Liver (tissue), 9 donors: ENCODE results near the gene SH2D7. TPM values are rescaled to one million over a fixed set of nuclear protein-coding genes. Genes with fewer than 3 reads are reported as not detected.

Source experiments
- DNase-seq: peaks from one replicate; pipeline ENCODE4 v3.0.0-alpha.2; 2017; ENCODE audit warnings: low spot score
- H3K27ac ChIP-seq, 2 donors: one replicate each; pipeline ENCODE4 v1.7.0; 2013; ENCODE audit warnings: inconsistent platforms in 2 of 2, low read length in 2 of 2, control low read depth in 1 of 2, low read depth in 1 of 2, mild to moderate bottlenecking in 1 of 2
- H3K27me3 ChIP-seq, 4 donors: one replicate each; pipeline versions ENCODE4 v1.6.1 to v1.7.0; 2013; ENCODE audit warnings: low read length in 3 of 4, inconsistent platforms in 1 of 4, mild to moderate bottlenecking in 1 of 4, moderate library complexity in 1 of 4; ENCODE audit not compliant: control insufficient read depth in 4 of 4, insufficient read depth in 4 of 4
- H3K36me3 ChIP-seq, 4 donors: one replicate each; pipeline versions ENCODE4 v1.6.1 to v1.7.0; 2013; ENCODE audit warnings: low read length in 3 of 4, mild to moderate bottlenecking in 3 of 4, low read depth in 1 of 4, moderate library complexity in 1 of 4; ENCODE audit not compliant: control insufficient read depth in 4 of 4, insufficient read depth in 3 of 4
- H3K4me1 ChIP-seq, 4 donors: one replicate each; pipeline versions ENCODE4 v1.6.1 to v1.7.0; 2013; ENCODE audit warnings: low read length in 3 of 4, mild to moderate bottlenecking in 3 of 4, moderate library complexity in 1 of 4; ENCODE audit not compliant: control insufficient read depth in 4 of 4, insufficient read depth in 4 of 4
- H3K4me3 ChIP-seq, 3 donors: one replicate each; pipeline versions ENCODE4 v1.6.1 to v1.7.0; 2013; ENCODE audit warnings: low read length in 3 of 3, control low read depth in 1 of 3, low read depth in 1 of 3, mild to moderate bottlenecking in 1 of 3
- H3K9ac ChIP-seq, 2 donors: one replicate each; pipeline ENCODE4 v1.7.0; 2013; ENCODE audit warnings: low read length in 2 of 2, mild to moderate bottlenecking in 2 of 2, moderate library complexity in 2 of 2, control low read depth in 1 of 2, low read depth in 1 of 2
- H3K9me3 ChIP-seq, 4 donors: one replicate each; pipeline versions ENCODE4 v1.6.1 to v1.7.0; 2013; ENCODE audit warnings: low read length in 3 of 4; ENCODE audit not compliant: control insufficient read depth in 4 of 4
- ATF3 ChIP-seq: IDR thresholded peaks from 2 replicates; pipeline ENCODE4 v1.6.1; 2016; ENCODE audit warnings: antibody characterized with exemption
- CTCF ChIP-seq: fragments of 150-350 bp; IDR thresholded peaks from 2 replicates; pipeline ENCODE4 v1.5.1; 2017; ENCODE audit warnings: improper control_type of control experiment, low read depth, low read length; ENCODE audit not compliant: missing input control
- EGR1 ChIP-seq, 2 donors: IDR thresholded peaks; 2 replicates each; pipeline ENCODE4 v1.6.1; 2016 to 2018; ENCODE audit warnings: antibody characterized with exemption in 2 of 2, low read depth in 2 of 2
- FOXA1 ChIP-seq: IDR thresholded peaks from 2 replicates; pipeline ENCODE4 v1.6.1; 2016; ENCODE audit warnings: antibody characterized with exemption
- FOXA2 ChIP-seq: IDR thresholded peaks from 2 replicates; pipeline ENCODE4 v1.6.1; 2016; ENCODE audit warnings: antibody characterized with exemption
- GABPA ChIP-seq, 2 donors: IDR thresholded peaks in 1 of 2; conservative IDR thresholded peaks in 1 of 2; 2 replicates each; pipeline ENCODE4 v1.6.1; 2016; ENCODE audit warnings: antibody characterized with exemption in 2 of 2, mild to moderate bottlenecking in 1 of 2, moderate library complexity in 1 of 2
- HNF4A ChIP-seq, 2 donors: conservative IDR thresholded peaks; 2 replicates each; pipeline ENCODE4 v1.6.1; 2016; ENCODE audit warnings: antibody characterized with exemption in 2 of 2, mild to moderate bottlenecking in 2 of 2
- HNF4G ChIP-seq: IDR thresholded peaks from 2 replicates; pipeline ENCODE4 v1.6.1; 2016; ENCODE audit warnings: antibody characterized with exemption
- JUND ChIP-seq, 2 donors: IDR thresholded peaks; 2 replicates each; pipeline ENCODE4 v1.6.1; 2016; ENCODE audit warnings: antibody characterized with exemption in 2 of 2
- MAX ChIP-seq: IDR thresholded peaks from 2 replicates; pipeline ENCODE4 v1.6.1; 2016; ENCODE audit warnings: antibody characterized with exemption
- NR2F2 ChIP-seq: IDR thresholded peaks from 2 replicates; pipeline ENCODE4 v1.6.1; 2016; ENCODE audit warnings: antibody characterized with exemption
- RAD21 ChIP-seq, 2 donors: IDR thresholded peaks; 2 replicates each; pipeline ENCODE4 v1.6.1; 2016; ENCODE audit warnings: antibody characterized with exemption in 2 of 2, mild to moderate bottlenecking in 2 of 2
- REST ChIP-seq: IDR thresholded peaks from 2 replicates; pipeline ENCODE4 v1.6.1; 2016; ENCODE audit warnings: antibody characterized with exemption, mild to moderate bottlenecking
- RXRA ChIP-seq, 2 donors: IDR thresholded peaks; 2 replicates each; pipeline ENCODE4 v1.6.1; 2017 to 2018; ENCODE audit warnings: antibody characterized with exemption in 2 of 2, mild to moderate bottlenecking in 1 of 2
- SP1 ChIP-seq: IDR thresholded peaks from 2 replicates; pipeline ENCODE4 v1.6.1; 2018; ENCODE audit warnings: antibody characterized with exemption, mild to moderate bottlenecking
- TAF1 ChIP-seq: conservative IDR thresholded peaks from 2 replicates; pipeline ENCODE4 v1.6.1; 2016; ENCODE audit warnings: antibody characterized with exemption, mild to moderate bottlenecking
- YY1 ChIP-seq: IDR thresholded peaks from 2 replicates; pipeline ENCODE4 v1.6.1; 2016; ENCODE audit warnings: antibody characterized with exemption, mild to moderate bottlenecking
- ZBTB33 ChIP-seq: IDR thresholded peaks from 2 replicates; pipeline ENCODE4 v1.6.1; 2016; ENCODE audit warnings: antibody characterized with exemption
- WGBS: extraction: QIAGEN DNeasy Blood & Tissue Kit; methylation state at CpG from one replicate; pipeline ENCODE4 v1.1.7; 2013; 5-methylcytosine and 5-hydroxymethylcytosine counted together
- polyA plus RNA-seq, 2 donors: library from polyadenylated mRNA; stranded (reverse) in 1 of 2; unstranded in 1 of 2; fragments of 200-250 nt in 1 of 2; fragments of >200 nt in 1 of 2; fragmentation: Nextera tagmentation in 1 of 2; extraction: Ambion mirVana in 1 of 2; gene quantifications; one replicate each; pipeline versions ENCODE4 v1.2.1 to v1.2.3, GENCODE V29; 2013 to 2015
- total RNA-seq, 2 donors: library from RNA; depleted of rRNA; stranded (reverse); fragments of >200 nt; gene quantifications; one replicate each; pipeline ENCODE4 v1.2.3, GENCODE V29; 2014
- donor health status: healthy.
- donor health status: healthy.
- donor health status: healthy.
- donor health status: healthy.
- donor health status: healthy.

The SH2D7 gene
- total and polyA plus RNA-seq, 4 donors, result not detected

- H3K27ac ChIP-seq, result peak overlapping the region; percentile 2 to 82
- peaks cover 16 to 61% (median 52%) of the 10 kb centered on the region in 4 donors for H3K4me1 ChIP-seq
- no peaks in the 10 kb centered on the region for H3K27me3 ChIP-seq
- H3K4me3 ChIP-seq, result no peak overlapping the region
- no peaks in the 10 kb centered on the region for H3K9me3 ChIP-seq
- 91% methylated on average over 10 of the region's 10 CpGs for WGBS
- no peak overlapping the region for H3K9ac ChIP-seq
- TF ChIP-seq CTCF (no peak), TAF1 (no peak), YY1 (no peak), SP1 (no peak), EGR1 (IDR thresholded peaks at IDR 0.05; ENCODE audit: low read depth in 2 of 2) (no peak), GABPA (IDR thresholded peaks at IDR 0.05 in 1 of 2, conservative IDR thresholded peaks at IDR 0.05 in 1 of 2) (no peak), REST (no peak), NR2F2 (no peak), ZBTB33 (no peak), FOXA2 (no peak), HNF4G (no peak), FOXA1 (no peak), HNF4A (conservative IDR thresholded peaks at IDR 0.05) (no peak), MAX (no peak), RAD21 (IDR thresholded peaks at IDR 0.05) (no peak), ATF3 (no peak), RXRA (IDR thresholded peaks at IDR 0.05) (no peak), JUND (IDR thresholded peaks at IDR 0.05) (no peak)
- DNase-seq, result no peak
- H3K36me3 ChIP-seq, result peaks cover 0 to 2% (median 0%) of the 10 kb centered on the region in 4 donors
Measured at GRCh38 chr15:78058401-78058935, 33.9 kb upstream of the SH2D7 start.
